GM12801 (cell line): ENCODE measurements around the gene POLR3C.

ENCODE experiments used
- CTCF ChIP-seq: IDR thresholded peaks from one replicate; pipeline ENCODE4 v1.5.1; 2011; ENCODE audit warnings: control low read depth; ENCODE audit not compliant: insufficient read length; ENCODE audit errors: extremely low read depth

Gene POLR3C

GRCh38 chr1:145786271-145786670 lies 37.7 kb upstream of the POLR3C start:
- TF ChIP-seq CTCF: no peak

GRCh38 chr1:145788580-145788979 lies 35.4 kb upstream of the POLR3C start:
- TF ChIP-seq CTCF: no peak

- TF ChIP-seq CTCF: no peak
Observed at GRCh38 chr1:145792484-145792883, 31.5 kb upstream of the POLR3C start.

- no peak for TF ChIP-seq CTCF
Observed at GRCh38 chr1:145795257-145795881, 28.6 kb upstream of the POLR3C start.

- TF ChIP-seq CTCF: no peak
Observed at GRCh38 chr1:145796753-145797152, 27.2 kb upstream of the POLR3C start.

GRCh38 chr1:145799806-145800205 lies 24.2 kb upstream of the POLR3C start:
- TF ChIP-seq CTCF: no peak

- TF ChIP-seq CTCF: no peak
Observed at GRCh38 chr1:145804235-145805045, 19.6 kb upstream of the POLR3C start.
